BE2C (cell line): ENCODE results near the gene NXPH2.

Source experiments
- DNase-seq: peaks from one replicate; pipeline ENCODE4 v3.0.0-alpha.2; 2020
- H3K27me3 ChIP-seq: fragments of 250-450 bp; sonication (Bioruptor Pico); 2 replicates; pipeline ENCODE4 v1.5.1; 2020; ENCODE audit warnings: mild to moderate bottlenecking
- H3K36me3 ChIP-seq: fragments of 250-450 bp; sonication (Bioruptor Pico); 2 replicates; pipeline ENCODE4 v1.5.1; 2020; ENCODE audit warnings: mild to moderate bottlenecking
- H3K4me1 ChIP-seq: fragments of 250-450 bp; sonication (Bioruptor Pico); 2 replicates; pipeline ENCODE4 v1.5.1; 2020
- H3K4me3 ChIP-seq: 2 replicates; pipeline ENCODE4 v1.5.1; 2011; ENCODE audit warnings: low read depth, low read length
- H3K9me3 ChIP-seq: fragments of 250-450 bp; sonication (Bioruptor Pico); 2 replicates; pipeline ENCODE4 v1.5.1; 2020
- TF ChIP-seq, protein P1 (sequence below): IDR thresholded peaks from 2 replicates; pipeline ENCODE4 v1.5.1; 2012; ENCODE audit warnings: mild to moderate bottlenecking, low read depth, low read length

Gene NXPH2

GRCh38 chr2:138621139-138621538 is 159.1 kb downstream of the NXPH2 start:
- H3K4me1 ChIP-seq: no peaks in the 10 kb centered on the region
- DNase-seq: no peak
- TF ChIP-seq, protein P1, sequence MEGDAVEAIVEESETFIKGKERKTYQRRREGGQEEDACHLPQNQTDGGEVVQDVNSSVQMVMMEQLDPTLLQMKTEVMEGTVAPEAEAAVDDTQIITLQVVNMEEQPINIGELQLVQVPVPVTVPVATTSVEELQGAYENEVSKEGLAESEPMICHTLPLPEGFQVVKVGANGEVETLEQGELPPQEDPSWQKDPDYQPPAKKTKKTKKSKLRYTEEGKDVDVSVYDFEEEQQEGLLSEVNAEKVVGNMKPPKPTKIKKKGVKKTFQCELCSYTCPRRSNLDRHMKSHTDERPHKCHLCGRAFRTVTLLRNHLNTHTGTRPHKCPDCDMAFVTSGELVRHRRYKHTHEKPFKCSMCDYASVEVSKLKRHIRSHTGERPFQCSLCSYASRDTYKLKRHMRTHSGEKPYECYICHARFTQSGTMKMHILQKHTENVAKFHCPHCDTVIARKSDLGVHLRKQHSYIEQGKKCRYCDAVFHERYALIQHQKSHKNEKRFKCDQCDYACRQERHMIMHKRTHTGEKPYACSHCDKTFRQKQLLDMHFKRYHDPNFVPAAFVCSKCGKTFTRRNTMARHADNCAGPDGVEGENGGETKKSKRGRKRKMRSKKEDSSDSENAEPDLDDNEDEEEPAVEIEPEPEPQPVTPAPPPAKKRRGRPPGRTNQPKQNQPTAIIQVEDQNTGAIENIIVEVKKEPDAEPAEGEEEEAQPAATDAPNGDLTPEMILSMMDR: no peak
- H3K9me3 ChIP-seq: no peaks in the 10 kb centered on the region
- H3K36me3 ChIP-seq: no peaks in the 10 kb centered on the region
- no peak overlapping the region for H3K4me3 ChIP-seq
- H3K27me3 ChIP-seq: no peaks in the 10 kb centered on the region

DNA sequence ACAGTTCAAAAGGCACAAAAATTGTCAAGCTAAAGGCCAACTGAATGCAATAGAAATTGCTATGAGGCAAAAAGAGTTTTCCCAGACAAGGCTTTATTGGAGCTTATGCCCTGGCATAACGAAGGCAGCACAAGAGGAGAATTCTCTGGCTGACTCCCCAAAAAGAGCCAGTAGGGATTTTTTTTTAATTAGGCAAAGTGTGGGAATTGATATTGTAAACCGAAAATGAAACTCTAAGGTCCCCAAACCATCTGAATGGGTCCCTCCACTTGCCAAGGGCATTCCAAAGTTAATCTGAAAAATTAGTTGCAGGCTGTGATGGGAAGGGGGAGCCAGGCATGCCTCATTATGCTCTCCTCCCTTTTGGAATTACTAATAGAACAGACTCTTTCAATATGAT is 159.8 kb downstream of the NXPH2 start:
- no peaks in the 10 kb centered on the region for H3K36me3 ChIP-seq
- TF ChIP-seq, protein P1: no peak
- no peaks in the 10 kb centered on the region for H3K4me1 ChIP-seq
- no peaks in the 10 kb centered on the region for H3K27me3 ChIP-seq
- no peak overlapping the region for H3K4me3 ChIP-seq
- DNase-seq: no peak
- no peaks in the 10 kb centered on the region for H3K9me3 ChIP-seq
